HEK293 (cell line): ENCODE results near the gene TMEM130.
A peak's percentile ranks its signal among the peaks of the same experiment; 100 is the strongest.

Experiments
- KLF16 ChIP-seq: fragments of 450-650 bp; formaldehyde crosslinking; IDR thresholded peaks from 2 replicates; pipeline ENCODE4 v1.5.1; 2017; ENCODE audit warnings: missing biosample characterization, missing genetic modification characterization
- TCF7L2 ChIP-seq: IDR thresholded peaks from 2 replicates; pipeline ENCODE4 v1.6.1; 2011; ENCODE audit warnings: low read depth, mild to moderate bottlenecking, inconsistent platforms, low read length, moderate library complexity, borderline replicate concordance
- WT1 ChIP-seq: fragments of 450-650 bp; formaldehyde crosslinking; IDR thresholded peaks from 2 replicates; pipeline ENCODE4 v1.5.1; 2016; ENCODE audit warnings: missing biosample characterization, missing genetic modification characterization
- ZBTB1 ChIP-seq: fragments of 450-650 bp; formaldehyde crosslinking; IDR thresholded peaks from 2 replicates; pipeline ENCODE4 v1.5.1; 2016; ENCODE audit warnings: missing biosample characterization, missing genetic modification characterization
- ZFP3 ChIP-seq: fragments of 450-650 bp; formaldehyde crosslinking; IDR thresholded peaks from 2 replicates; pipeline ENCODE4 v1.5.1; 2016; ENCODE audit warnings: low read depth, missing biosample characterization, missing genetic modification characterization
- ZNF184 ChIP-seq: fragments of 450-650 bp; IDR thresholded peaks from 2 replicates; pipeline ENCODE4 v1.5.1; 2018; ENCODE audit warnings: missing biosample characterization, mild to moderate bottlenecking, missing genetic modification characterization
- ZNF274 ChIP-seq, 2 experiments: fragments of 200-500 bp in 1 of 2; fragments of 450-650 bp in 1 of 2; sonication (Bioruptor generic) in 1 of 2; formaldehyde crosslinking in 1 of 2; IDR thresholded peaks; 2 replicates each; pipeline versions ENCODE4 v1.5.1 to v1.6.1; 2014 to 2016; ENCODE audit warnings: borderline replicate concordance in 1 of 2, inconsistent platforms in 1 of 2, low read length in 1 of 2, missing biosample characterization in 1 of 2, missing genetic modification characterization in 1 of 2
- ZNF701 ChIP-seq: fragments of 450-650 bp; formaldehyde crosslinking; IDR thresholded peaks from 2 replicates; pipeline ENCODE4 v1.5.1; 2016; ENCODE audit warnings: missing biosample characterization, missing genetic modification characterization
- TF ChIP-seq, protein P1 (sequence below): fragments of 450-650 bp; formaldehyde crosslinking; IDR thresholded peaks from 2 replicates; pipeline ENCODE4 v1.5.1; 2016; ENCODE audit warnings: missing biosample characterization, missing genetic modification characterization
- TF ChIP-seq, protein P2 (sequence below): fragments of 450-650 bp; formaldehyde crosslinking; IDR thresholded peaks from 2 replicates; pipeline ENCODE4 v1.5.1; 2016; ENCODE audit warnings: missing biosample characterization, missing genetic modification characterization
- TF ChIP-seq, protein P3 (sequence below): fragments of 450-650 bp; formaldehyde crosslinking; IDR thresholded peaks from 2 replicates; pipeline ENCODE4 v1.5.1; 2016; ENCODE audit warnings: missing biosample characterization, missing genetic modification characterization, borderline replicate concordance
- TF ChIP-seq, protein P4 (sequence below): fragments of 450-650 bp; formaldehyde crosslinking; IDR thresholded peaks from 2 replicates; pipeline ENCODE4 v1.5.1; 2017; ENCODE audit warnings: missing biosample characterization, mild to moderate bottlenecking, missing genetic modification characterization, moderate library complexity

DNA sequence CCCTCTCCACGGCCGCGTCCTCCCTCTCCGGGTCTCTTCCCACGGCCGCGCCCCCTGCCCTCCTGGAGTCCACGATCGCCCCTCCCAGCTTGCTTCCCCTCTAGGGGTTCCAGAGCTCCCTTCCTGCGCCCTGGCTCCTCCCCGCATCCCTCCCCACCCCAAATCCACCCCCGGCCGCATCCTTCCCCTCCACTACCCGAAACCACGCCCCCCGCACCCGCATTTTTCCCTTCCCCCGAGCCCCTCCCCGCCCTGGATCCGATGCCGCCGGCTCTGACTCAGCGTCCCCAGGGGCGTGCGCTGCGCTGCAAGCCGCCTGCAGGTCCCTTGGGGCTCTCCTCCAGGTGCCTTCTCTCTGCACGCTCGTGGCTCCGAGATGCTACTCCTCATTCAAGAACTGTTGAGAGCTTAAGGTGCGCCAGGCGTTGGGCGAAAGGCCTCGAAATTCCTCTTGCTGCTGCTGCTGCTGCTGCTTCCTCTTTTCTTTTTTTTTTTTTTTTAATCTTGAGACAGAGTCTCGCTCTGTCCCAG lies 372 bp upstream of the TMEM130 start:
- TF ChIP-seq, protein P1, sequence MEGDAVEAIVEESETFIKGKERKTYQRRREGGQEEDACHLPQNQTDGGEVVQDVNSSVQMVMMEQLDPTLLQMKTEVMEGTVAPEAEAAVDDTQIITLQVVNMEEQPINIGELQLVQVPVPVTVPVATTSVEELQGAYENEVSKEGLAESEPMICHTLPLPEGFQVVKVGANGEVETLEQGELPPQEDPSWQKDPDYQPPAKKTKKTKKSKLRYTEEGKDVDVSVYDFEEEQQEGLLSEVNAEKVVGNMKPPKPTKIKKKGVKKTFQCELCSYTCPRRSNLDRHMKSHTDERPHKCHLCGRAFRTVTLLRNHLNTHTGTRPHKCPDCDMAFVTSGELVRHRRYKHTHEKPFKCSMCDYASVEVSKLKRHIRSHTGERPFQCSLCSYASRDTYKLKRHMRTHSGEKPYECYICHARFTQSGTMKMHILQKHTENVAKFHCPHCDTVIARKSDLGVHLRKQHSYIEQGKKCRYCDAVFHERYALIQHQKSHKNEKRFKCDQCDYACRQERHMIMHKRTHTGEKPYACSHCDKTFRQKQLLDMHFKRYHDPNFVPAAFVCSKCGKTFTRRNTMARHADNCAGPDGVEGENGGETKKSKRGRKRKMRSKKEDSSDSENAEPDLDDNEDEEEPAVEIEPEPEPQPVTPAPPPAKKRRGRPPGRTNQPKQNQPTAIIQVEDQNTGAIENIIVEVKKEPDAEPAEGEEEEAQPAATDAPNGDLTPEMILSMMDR (tag by site-specific recombination), result no peak
- TF ChIP-seq ZNF274 (IDR thresholded peaks at IDR 0.05; ENCODE audit: low read length) (no peak), ZNF274 (tag by site-specific recombination; IDR thresholded peaks at IDR 0.05; ENCODE audit: borderline replicate concordance) (no peak), TCF7L2 (no peak), WT1 (tag by site-specific recombination) (no peak), ZBTB1 (tag by site-specific recombination) (peak; percentile 17; the same call in 1 of the 2 replicates), ZFP3 (tag by site-specific recombination) (no peak), KLF16 (tag by site-specific recombination) (no peak), ZNF701 (tag by site-specific recombination) (no peak), ZNF184 (tag by site-specific recombination) (no peak)
- TF ChIP-seq, protein P2, sequence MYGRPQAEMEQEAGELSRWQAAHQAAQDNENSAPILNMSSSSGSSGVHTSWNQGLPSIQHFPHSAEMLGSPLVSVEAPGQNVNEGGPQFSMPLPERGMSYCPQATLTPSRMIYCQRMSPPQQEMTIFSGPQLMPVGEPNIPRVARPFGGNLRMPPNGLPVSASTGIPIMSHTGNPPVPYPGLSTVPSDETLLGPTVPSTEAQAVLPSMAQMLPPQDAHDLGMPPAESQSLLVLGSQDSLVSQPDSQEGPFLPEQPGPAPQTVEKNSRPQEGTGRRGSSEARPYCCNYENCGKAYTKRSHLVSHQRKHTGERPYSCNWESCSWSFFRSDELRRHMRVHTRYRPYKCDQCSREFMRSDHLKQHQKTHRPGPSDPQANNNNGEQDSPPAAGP (tag by site-specific recombination), result peak; percentile 58
- TF ChIP-seq, protein P3, sequence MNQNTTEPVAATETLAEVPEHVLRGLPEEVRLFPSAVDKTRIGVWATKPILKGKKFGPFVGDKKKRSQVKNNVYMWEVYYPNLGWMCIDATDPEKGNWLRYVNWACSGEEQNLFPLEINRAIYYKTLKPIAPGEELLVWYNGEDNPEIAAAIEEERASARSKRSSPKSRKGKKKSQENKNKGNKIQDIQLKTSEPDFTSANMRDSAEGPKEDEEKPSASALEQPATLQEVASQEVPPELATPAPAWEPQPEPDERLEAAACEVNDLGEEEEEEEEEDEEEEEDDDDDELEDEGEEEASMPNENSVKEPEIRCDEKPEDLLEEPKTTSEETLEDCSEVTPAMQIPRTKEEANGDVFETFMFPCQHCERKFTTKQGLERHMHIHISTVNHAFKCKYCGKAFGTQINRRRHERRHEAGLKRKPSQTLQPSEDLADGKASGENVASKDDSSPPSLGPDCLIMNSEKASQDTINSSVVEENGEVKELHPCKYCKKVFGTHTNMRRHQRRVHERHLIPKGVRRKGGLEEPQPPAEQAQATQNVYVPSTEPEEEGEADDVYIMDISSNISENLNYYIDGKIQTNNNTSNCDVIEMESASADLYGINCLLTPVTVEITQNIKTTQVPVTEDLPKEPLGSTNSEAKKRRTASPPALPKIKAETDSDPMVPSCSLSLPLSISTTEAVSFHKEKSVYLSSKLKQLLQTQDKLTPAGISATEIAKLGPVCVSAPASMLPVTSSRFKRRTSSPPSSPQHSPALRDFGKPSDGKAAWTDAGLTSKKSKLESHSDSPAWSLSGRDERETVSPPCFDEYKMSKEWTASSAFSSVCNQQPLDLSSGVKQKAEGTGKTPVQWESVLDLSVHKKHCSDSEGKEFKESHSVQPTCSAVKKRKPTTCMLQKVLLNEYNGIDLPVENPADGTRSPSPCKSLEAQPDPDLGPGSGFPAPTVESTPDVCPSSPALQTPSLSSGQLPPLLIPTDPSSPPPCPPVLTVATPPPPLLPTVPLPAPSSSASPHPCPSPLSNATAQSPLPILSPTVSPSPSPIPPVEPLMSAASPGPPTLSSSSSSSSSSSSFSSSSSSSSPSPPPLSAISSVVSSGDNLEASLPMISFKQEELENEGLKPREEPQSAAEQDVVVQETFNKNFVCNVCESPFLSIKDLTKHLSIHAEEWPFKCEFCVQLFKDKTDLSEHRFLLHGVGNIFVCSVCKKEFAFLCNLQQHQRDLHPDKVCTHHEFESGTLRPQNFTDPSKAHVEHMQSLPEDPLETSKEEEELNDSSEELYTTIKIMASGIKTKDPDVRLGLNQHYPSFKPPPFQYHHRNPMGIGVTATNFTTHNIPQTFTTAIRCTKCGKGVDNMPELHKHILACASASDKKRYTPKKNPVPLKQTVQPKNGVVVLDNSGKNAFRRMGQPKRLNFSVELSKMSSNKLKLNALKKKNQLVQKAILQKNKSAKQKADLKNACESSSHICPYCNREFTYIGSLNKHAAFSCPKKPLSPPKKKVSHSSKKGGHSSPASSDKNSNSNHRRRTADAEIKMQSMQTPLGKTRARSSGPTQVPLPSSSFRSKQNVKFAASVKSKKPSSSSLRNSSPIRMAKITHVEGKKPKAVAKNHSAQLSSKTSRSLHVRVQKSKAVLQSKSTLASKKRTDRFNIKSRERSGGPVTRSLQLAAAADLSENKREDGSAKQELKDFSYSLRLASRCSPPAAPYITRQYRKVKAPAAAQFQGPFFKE, result no peak
- TF ChIP-seq, protein P4, sequence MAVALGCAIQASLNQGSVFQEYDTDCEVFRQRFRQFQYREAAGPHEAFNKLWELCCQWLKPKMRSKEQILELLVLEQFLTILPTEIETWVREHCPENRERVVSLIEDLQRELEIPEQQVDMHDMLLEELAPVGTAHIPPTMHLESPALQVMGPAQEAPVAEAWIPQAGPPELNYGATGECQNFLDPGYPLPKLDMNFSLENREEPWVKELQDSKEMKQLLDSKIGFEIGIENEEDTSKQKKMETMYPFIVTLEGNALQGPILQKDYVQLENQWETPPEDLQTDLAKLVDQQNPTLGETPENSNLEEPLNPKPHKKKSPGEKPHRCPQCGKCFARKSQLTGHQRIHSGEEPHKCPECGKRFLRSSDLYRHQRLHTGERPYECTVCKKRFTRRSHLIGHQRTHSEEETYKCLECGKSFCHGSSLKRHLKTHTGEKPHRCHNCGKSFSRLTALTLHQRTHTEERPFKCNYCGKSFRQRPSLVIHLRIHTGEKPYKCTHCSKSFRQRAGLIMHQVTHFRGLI (tag by site-specific recombination), result no peak
